GM21526 (cell line): ENCODE data around the gene PCSK5.
A peak's percentile ranks its signal among the peaks of the same experiment; 100 is the strongest.
"Not testable (repeated sequence)": the region's sequence is repeated elsewhere in the genome, so short reads cannot be mapped to it uniquely, and the experiment has no call there.

Source experiments
- ATAC-seq: cut with Tn5 transposase; IDR thresholded peaks from one replicate; pipeline ENCODE4 v1.9.1; 2021; ENCODE audit warnings: moderate library complexity; ENCODE audit not compliant: unreplicated experiment, low FRiP score

Gene PCSK5

GRCh38 chr9:75890472-75891276 is at the start of gene PCSK5:
Gene PCSK5 (plus strand): TSS chr9:75890673. CDS start chr9:75891182, 509 bp downstream.
- ATAC-seq, result peak; percentile 91

- ATAC-seq, result no peak
Observed at GRCh38 chr9:75844321-75844720, 46.2 kb upstream of the PCSK5 start.

- no peak for ATAC-seq
Observed at GRCh38 chr9:75845806-75846205, 44.7 kb upstream of the PCSK5 start.

GRCh38 chr9:75847085-75847484 is 43.4 kb upstream of the PCSK5 start:
- ATAC-seq, result no peak

- ATAC-seq, result no peak
Observed at GRCh38 chr9:75850459-75851200, 39.8 kb upstream of the PCSK5 start.

- ATAC-seq, result no peak
Observed at GRCh38 chr9:75851917-75852316, 38.6 kb upstream of the PCSK5 start.

GRCh38 chr9:75852746-75853145 is 37.7 kb upstream of the PCSK5 start:
- ATAC-seq, result no peak

- no peak for ATAC-seq
Observed at GRCh38 chr9:75855509-75855908, 35.0 kb upstream of the PCSK5 start.

GRCh38 chr9:75858497-75859092 is 31.9 kb upstream of the PCSK5 start:
- ATAC-seq, result no peak

- ATAC-seq, result no peak
Observed at GRCh38 chr9:75864266-75864665, 26.2 kb upstream of the PCSK5 start.

- ATAC-seq, result no peak
Observed at GRCh38 chr9:75866273-75866871, 24.1 kb upstream of the PCSK5 start.

GRCh38 chr9:75868526-75868925 is 21.9 kb upstream of the PCSK5 start:
- not testable (repeated sequence) for ATAC-seq

- no peak for ATAC-seq
Observed at GRCh38 chr9:75869236-75869635, 21.2 kb upstream of the PCSK5 start.

GRCh38 chr9:75870450-75870849 is 20.0 kb upstream of the PCSK5 start:
- ATAC-seq, result no peak

- no peak for ATAC-seq
Observed at GRCh38 chr9:75871624-75872023, 18.8 kb upstream of the PCSK5 start.

- ATAC-seq, result no peak
Observed at GRCh38 chr9:75873712-75874111, 16.8 kb upstream of the PCSK5 start.

- no peak for ATAC-seq
Observed at GRCh38 chr9:75876999-75877640, 13.4 kb upstream of the PCSK5 start.

- ATAC-seq, result no peak
Observed at GRCh38 chr9:75878488-75878860, 12.0 kb upstream of the PCSK5 start.

GRCh38 chr9:75880618-75881017 is 9.9 kb upstream of the PCSK5 start:
- ATAC-seq, result no peak

- no peak for ATAC-seq
Observed at GRCh38 chr9:75881761-75882160, 8.7 kb upstream of the PCSK5 start.

- ATAC-seq, result no peak
Observed at GRCh38 chr9:75885652-75886051, 4.8 kb upstream of the PCSK5 start.
